Measurements from ENCODE around the gene FERMT3. TPM values are rescaled to one million over a fixed set of nuclear protein-coding genes. Genes with fewer than 3 reads are reported as not detected.
A peak's percentile ranks its signal among the peaks of the same experiment; 100 is the strongest.

The FERMT3 gene
- total RNA-seq, 4 donors from 2014 or later: 4.7 to 22.2 (median 8.2) TPM

GRCh38 chr11:64250415-64251015 is 44.0 kb downstream of the FERMT3 start:
- no peak for DNase-seq (ENCODE audit: low spot score in 2 of 2)
- no peak for TF ChIP-seq EP300 (IDR thresholded peaks at IDR 0.05)
- no peak for TF ChIP-seq CTCF (IDR thresholded peaks at IDR 0.05)
- no peak for TF ChIP-seq POLR2AphosphoS5 (IDR thresholded peaks at IDR 0.05)
- no peak for TF ChIP-seq POLR2A (IDR thresholded peaks at IDR 0.05)
- 35% methylated on average over 9 of the region's 13 CpGs for WGBS
- Histone ChIP-seq H3K27ac (no peak overlapping the region), H3K36me3 (peaks cover 12% of the 10 kb centered on the region), H3K9me3 (no peaks in the 10 kb centered on the region), H3K4me1 (peaks cover 50% of the 10 kb centered on the region), H3K4me3 (peak overlapping the region; percentile 85), H3K27me3 (no peaks in the 10 kb centered on the region)

GRCh38 chr11:64251016-64251752 is 44.7 kb downstream of the FERMT3 start, which contains the start of gene PLCB3:
TSS of gene PLCB3 (plus strand) at chr11:64251530. CDS start at chr11:64251650, 120 bp downstream.
- WGBS: 2% methylated on average over 17 of the region's 75 CpGs
- TF ChIP-seq CTCF (IDR thresholded peaks at IDR 0.05): peak; percentile 55 to 95
- no peak for TF ChIP-seq POLR2A (IDR thresholded peaks at IDR 0.05)
- peaks cover 43% of the 10 kb centered on the region for H3K4me1 ChIP-seq
- H3K4me3 ChIP-seq: peak within 1 kb of the TSS; percentile 85
- no peaks in the 10 kb centered on the region for H3K9me3 ChIP-seq
- H3K36me3 ChIP-seq: peaks cover 19% of the 10 kb centered on the region
- no peaks in the 10 kb centered on the region for H3K27me3 ChIP-seq
- no peak for DNase-seq (ENCODE audit: low spot score in 2 of 2)
- H3K27ac ChIP-seq: peak within 1 kb of the TSS; percentile 16

- no peaks in the 10 kb centered on the region for H3K27me3 ChIP-seq
- H3K4me1 ChIP-seq: peaks cover 43% of the 10 kb centered on the region
- H3K27ac ChIP-seq: peak overlapping the region; percentile 16
- TF ChIP-seq POLR2AphosphoS5 (IDR thresholded peaks at IDR 0.05) (no peak), POLR2A (IDR thresholded peaks at IDR 0.05) (no peak), CTCF (IDR thresholded peaks at IDR 0.05) (no peak), EP300 (IDR thresholded peaks at IDR 0.05) (no peak)
- H3K36me3 ChIP-seq: peaks cover 24% of the 10 kb centered on the region
- 0% methylated on average over 11 of the region's 18 CpGs for WGBS
- peak overlapping the region; percentile 85 for H3K4me3 ChIP-seq
- H3K9me3 ChIP-seq: no peaks in the 10 kb centered on the region
- no peak for DNase-seq (ENCODE audit: low spot score in 2 of 2)
Observed at GRCh38 chr11:64251753-64252002, 45.2 kb downstream of the FERMT3 start.

- no peak overlapping the region for H3K27ac ChIP-seq
- H3K4me1 ChIP-seq: peaks cover 39% of the 10 kb centered on the region
- TF ChIP-seq POLR2A (IDR thresholded peaks at IDR 0.05) (no peak), CTCF (IDR thresholded peaks at IDR 0.05) (no peak), POLR2AphosphoS5 (IDR thresholded peaks at IDR 0.05) (no peak), EP300 (IDR thresholded peaks at IDR 0.05) (no peak)
- H3K36me3 ChIP-seq: peaks cover 30% of the 10 kb centered on the region
- WGBS: under 1% methylated on average over 22 of the region's 23 CpGs
- DNase-seq (ENCODE audit: low spot score in 2 of 2): no peak
- H3K4me3 ChIP-seq: peak overlapping the region; percentile 85
- no peaks in the 10 kb centered on the region for H3K9me3 ChIP-seq
- no peaks in the 10 kb centered on the region for H3K27me3 ChIP-seq
Observed at GRCh38 chr11:64252003-64252872, 45.7 kb downstream of the FERMT3 start.

- peaks cover 37% of the 10 kb centered on the region for H3K36me3 ChIP-seq
- peak overlapping the region; percentile 85 for H3K4me3 ChIP-seq
- TF ChIP-seq CTCF (IDR thresholded peaks at IDR 0.05): no peak
- TF ChIP-seq EP300 (IDR thresholded peaks at IDR 0.05): no peak
- no peaks in the 10 kb centered on the region for H3K9me3 ChIP-seq
- WGBS: 100% methylated on average over 2 of the region's 8 CpGs
- peaks cover 33% of the 10 kb centered on the region for H3K4me1 ChIP-seq
- no peaks in the 10 kb centered on the region for H3K27me3 ChIP-seq
- DNase-seq (ENCODE audit: low spot score in 2 of 2): no peak
- no peak overlapping the region for H3K27ac ChIP-seq
Observed at GRCh38 chr11:64253043-64253442, 46.5 kb downstream of the FERMT3 start.
